Measurements from ENCODE around the gene CD96.

DNA sequence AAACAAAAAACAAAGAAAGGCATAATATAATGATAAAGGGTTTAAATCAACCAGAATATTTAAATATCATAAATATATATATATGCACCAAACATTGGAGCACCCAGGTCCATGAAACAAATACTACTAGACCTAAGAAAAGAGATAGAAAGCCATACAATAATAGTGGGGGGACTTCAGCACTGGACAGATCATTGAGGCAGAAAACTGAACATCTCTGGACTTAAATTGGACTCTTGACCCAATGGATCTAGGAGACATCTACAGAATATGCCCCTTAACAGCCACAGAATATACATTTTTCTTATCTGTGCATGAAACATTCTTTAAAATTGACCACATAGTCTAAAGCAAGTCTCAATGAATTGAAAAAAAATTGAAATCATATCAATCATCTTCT, 48.7 kb upstream of the CD96 start:
- TF ChIP-seq, protein P1, sequence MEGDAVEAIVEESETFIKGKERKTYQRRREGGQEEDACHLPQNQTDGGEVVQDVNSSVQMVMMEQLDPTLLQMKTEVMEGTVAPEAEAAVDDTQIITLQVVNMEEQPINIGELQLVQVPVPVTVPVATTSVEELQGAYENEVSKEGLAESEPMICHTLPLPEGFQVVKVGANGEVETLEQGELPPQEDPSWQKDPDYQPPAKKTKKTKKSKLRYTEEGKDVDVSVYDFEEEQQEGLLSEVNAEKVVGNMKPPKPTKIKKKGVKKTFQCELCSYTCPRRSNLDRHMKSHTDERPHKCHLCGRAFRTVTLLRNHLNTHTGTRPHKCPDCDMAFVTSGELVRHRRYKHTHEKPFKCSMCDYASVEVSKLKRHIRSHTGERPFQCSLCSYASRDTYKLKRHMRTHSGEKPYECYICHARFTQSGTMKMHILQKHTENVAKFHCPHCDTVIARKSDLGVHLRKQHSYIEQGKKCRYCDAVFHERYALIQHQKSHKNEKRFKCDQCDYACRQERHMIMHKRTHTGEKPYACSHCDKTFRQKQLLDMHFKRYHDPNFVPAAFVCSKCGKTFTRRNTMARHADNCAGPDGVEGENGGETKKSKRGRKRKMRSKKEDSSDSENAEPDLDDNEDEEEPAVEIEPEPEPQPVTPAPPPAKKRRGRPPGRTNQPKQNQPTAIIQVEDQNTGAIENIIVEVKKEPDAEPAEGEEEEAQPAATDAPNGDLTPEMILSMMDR (IDR thresholded peaks at IDR 0.05): no peak
- no peak for TF ChIP-seq ZFX (IDR thresholded peaks at IDR 0.05; ENCODE audit: borderline replicate concordance)

Measured in 22Rv1 (cell line).